Fibroblast of lung (primary cell): ENCODE measurements around the gene RTTN. TPM values are rescaled to one million over a fixed set of nuclear protein-coding genes. Genes with fewer than 3 reads are reported as not detected.

Source experiments
- DNase-seq, 2 donors: peaks; one replicate each; pipeline versions ENCODE4 v3.0.0 to v3.0.0-alpha.2; 2010; ENCODE audit warnings: low read depth in 2 of 2
- H2AFZ ChIP-seq: 2 replicates; pipeline ENCODE4 v1.5.1; 2012; ENCODE audit warnings: low read length, control low read depth, inconsistent platforms
- H3K27ac ChIP-seq: 2 replicates; pipeline ENCODE4 v1.5.1; 2011; ENCODE audit warnings: low read length, control low read depth; ENCODE audit not compliant: insufficient read depth
- H3K27me3 ChIP-seq: 2 replicates; pipeline ENCODE4 v1.5.1; 2011; ENCODE audit warnings: mild to moderate bottlenecking, low read length; ENCODE audit not compliant: control insufficient read depth, insufficient read depth
- H3K36me3 ChIP-seq: 2 replicates; pipeline ENCODE4 v1.5.1; 2011; ENCODE audit warnings: low read length; ENCODE audit not compliant: control insufficient read depth, insufficient read depth
- H3K4me1 ChIP-seq: 2 replicates; pipeline ENCODE4 v1.5.1; 2011; ENCODE audit warnings: low read length; ENCODE audit not compliant: control insufficient read depth, insufficient read depth; ENCODE audit errors: extremely low read depth
- H3K4me2 ChIP-seq: 2 replicates; pipeline ENCODE4 v1.5.1; 2011; ENCODE audit warnings: low read length, control low read depth; ENCODE audit not compliant: insufficient read depth; ENCODE audit errors: extremely low read depth
- H3K4me3 ChIP-seq, 4 experiments: fragments of 200-600 bp in 1 of 4; sonication (generic) in 1 of 4; replicated peaks in 1 of 4; 2 replicates each; pipeline ENCODE4 v1.5.1; 2011 to 2016; ENCODE audit warnings: low read length in 4 of 4, low read depth in 3 of 4, mild to moderate bottlenecking in 3 of 4, control low read depth in 2 of 4, inconsistent platforms in 1 of 4, mixed read lengths in 1 of 4; ENCODE audit not compliant: insufficient read depth in 1 of 4; ENCODE audit errors: control extremely low read depth in 1 of 4
- H3K79me2 ChIP-seq: 2 replicates; pipeline ENCODE4 v1.5.1; 2012; ENCODE audit warnings: mild to moderate bottlenecking, low read length, inconsistent platforms; ENCODE audit not compliant: control insufficient read depth, insufficient read depth
- H3K9ac ChIP-seq: 2 replicates; pipeline ENCODE4 v1.5.1; 2011; ENCODE audit warnings: mild to moderate bottlenecking, low read length, control low read depth; ENCODE audit not compliant: insufficient read depth
- H3K9me3 ChIP-seq: 2 replicates; pipeline ENCODE4 v1.5.1; 2012; ENCODE audit warnings: low read depth, low read length; ENCODE audit not compliant: control insufficient read depth, insufficient read depth
- H4K20me1 ChIP-seq: 2 replicates; pipeline ENCODE4 v1.5.1; 2011; ENCODE audit warnings: low read length; ENCODE audit not compliant: control insufficient read depth, insufficient read depth; ENCODE audit errors: extremely low read depth
- CTCF ChIP-seq, 2 donors: IDR thresholded peaks in 1 of 2; conservative IDR thresholded peaks in 1 of 2; 1 replicate in 1 of 2; 2 replicates in 1 of 2; pipeline ENCODE4 v1.5.1; 2011 to 2012; ENCODE audit warnings: low read length in 2 of 2, control low read depth in 1 of 2, inconsistent platforms in 1 of 2, low read depth in 1 of 2, mild to moderate bottlenecking in 1 of 2
- EZH2 ChIP-seq: IDR thresholded peaks from 2 replicates; pipeline ENCODE4 v1.5.1; 2012; ENCODE audit warnings: low read length, control low read depth, mild to moderate bottlenecking; ENCODE audit errors: missing control alignments
- polyA plus RNA-seq, 2 donors: library from polyadenylated mRNA; depleted of rRNA in 1 of 2; stranded (reverse) in 1 of 2; unstranded in 1 of 2; fragments of >200 nt; gene quantifications; 2 replicates each; pipeline ENCODE4 v1.2.1, GENCODE V29; 2011 to 2012; ENCODE audit warnings: missing spikeins in 1 of 2
- total RNA-seq: library from RNA; depleted of rRNA; stranded (reverse); fragments of >200 nt; gene quantifications from 2 replicates; pipeline ENCODE4 v1.2.1, GENCODE V29; 2014

RTTN gene
- total and polyA plus RNA-seq, 2 donors (not counting 1 experiment from before 2014, with no cell fraction given) = 5.4 to 19.0 TPM

- no peak overlapping the region for H3K9ac ChIP-seq
- no peak overlapping the region for H3K4me2 ChIP-seq
- H3K79me2 ChIP-seq = no peaks in the 10 kb centered on the region
- H3K4me1 ChIP-seq = peaks cover 2% of the 10 kb centered on the region
- no peaks in the 10 kb centered on the region for H3K9me3 ChIP-seq
- no peaks in the 10 kb centered on the region for H4K20me1 ChIP-seq
- H2AFZ ChIP-seq = no peak overlapping the region
- H3K4me3 ChIP-seq = no peak overlapping the region
- H3K27ac ChIP-seq = no peak overlapping the region
- H3K27me3 ChIP-seq = no peaks in the 10 kb centered on the region
- no peaks in the 10 kb centered on the region for H3K36me3 ChIP-seq
- peak in 1 of 2 donors; percentile 61 for DNase-seq
- TF ChIP-seq EZH2 (no peak), CTCF (conservative IDR thresholded peaks at IDR 0.05 in 1 of 2, IDR thresholded peaks at IDR 0.05 in 1 of 2; ENCODE audit: low read depth in 1 of 2, low read length in 2 of 2) (peak; percentile 38 to 55)
Observed at GRCh38 chr18:70172225-70172624, 33.3 kb downstream of the RTTN start.

- no peaks in the 10 kb centered on the region for H3K9me3 ChIP-seq
- H3K4me2 ChIP-seq = no peak overlapping the region
- no peaks in the 10 kb centered on the region for H3K79me2 ChIP-seq
- no peak for DNase-seq
- no peak overlapping the region for H3K9ac ChIP-seq
- H3K27ac ChIP-seq = no peak overlapping the region
- no peak for TF ChIP-seq EZH2
- H3K36me3 ChIP-seq = no peaks in the 10 kb centered on the region
- H3K27me3 ChIP-seq = no peaks in the 10 kb centered on the region
- H3K4me1 ChIP-seq = peaks cover 4% of the 10 kb centered on the region
- H3K4me3 ChIP-seq = no peak overlapping the region
- H2AFZ ChIP-seq = no peak overlapping the region
- H4K20me1 ChIP-seq = no peaks in the 10 kb centered on the region
Observed at GRCh38 chr18:70169747-70170146, 35.7 kb downstream of the RTTN start.

GRCh38 chr18:70166668-70167067 is 38.8 kb downstream of the RTTN start:
- peak overlapping the region; percentile 81 for H3K4me2 ChIP-seq
- H3K9me3 ChIP-seq = no peaks in the 10 kb centered on the region
- peak overlapping the region in 3 of 4 experiments; percentile 15 to 43 (median 24) for H3K4me3 ChIP-seq
- no peaks in the 10 kb centered on the region for H4K20me1 ChIP-seq
- H3K79me2 ChIP-seq = no peaks in the 10 kb centered on the region
- H2AFZ ChIP-seq = peak overlapping the region; percentile 62
- H3K27me3 ChIP-seq = no peaks in the 10 kb centered on the region
- H3K36me3 ChIP-seq = peaks cover 2% of the 10 kb centered on the region
- H3K9ac ChIP-seq = no peak overlapping the region
- H3K27ac ChIP-seq = peak overlapping the region; percentile 40
- no peak for TF ChIP-seq EZH2
- no peak for TF ChIP-seq CTCF (conservative IDR thresholded peaks at IDR 0.05 in 1 of 2, IDR thresholded peaks at IDR 0.05 in 1 of 2; ENCODE audit: low read depth in 1 of 2, low read length in 2 of 2)
- H3K4me1 ChIP-seq = peaks cover 2% of the 10 kb centered on the region
- DNase-seq = no peak
